DND-41 (cell line): Measurements from ENCODE around the gene TEX13B.

Experiments used
- ATAC-seq: fragments of 200-7000 bp; cut with Tn5 transposase; 3 replicates; pipeline ENCODE4 v1.9.1; 2021; ENCODE audit warnings: low read depth; ENCODE audit not compliant: insufficient read depth
- DNase-seq: peaks from one replicate; pipeline ENCODE4 v3.0.0-alpha.2; 2020
- H2AFZ ChIP-seq: 2 replicates; pipeline ENCODE4 v1.6.0; 2012; ENCODE audit warnings: low read depth, low read length
- H3K27ac ChIP-seq: 2 replicates; pipeline ENCODE4 v1.5.1; 2012; ENCODE audit warnings: low read length, inconsistent platforms
- H3K27me3 ChIP-seq: fragments of 200-600 bp; sonication (generic); 2 replicates; pipeline ENCODE4 v1.6.0; 2012; ENCODE audit warnings: low read length, mild to moderate bottlenecking, inconsistent platforms; ENCODE audit not compliant: insufficient read depth, poor library complexity
- H3K36me3 ChIP-seq: 2 replicates; pipeline ENCODE4 v1.5.1; 2012; ENCODE audit warnings: low read length, inconsistent platforms; ENCODE audit not compliant: insufficient read depth
- H3K4me1 ChIP-seq: 2 replicates; pipeline ENCODE4 v1.5.1; 2012; ENCODE audit warnings: mild to moderate bottlenecking, low read length; ENCODE audit not compliant: insufficient read depth
- H3K4me2 ChIP-seq: 2 replicates; pipeline ENCODE4 v1.6.0; 2012; ENCODE audit warnings: mild to moderate bottlenecking, moderate library complexity, low read length, inconsistent platforms; ENCODE audit not compliant: insufficient read depth
- H3K4me3 ChIP-seq, 2 experiments: fragments of 200-600 bp in 1 of 2; shearing (Covaris generic) in 1 of 2; 2 replicates each; pipeline ENCODE4 v1.5.1; 2012 to 2016; ENCODE audit warnings: inconsistent platforms in 2 of 2, low read length in 2 of 2, mild to moderate bottlenecking in 2 of 2, low read depth in 1 of 2, moderate library complexity in 1 of 2
- H3K79me2 ChIP-seq: 2 replicates; pipeline ENCODE4 v1.6.0; 2012; ENCODE audit warnings: low read length, inconsistent platforms; ENCODE audit not compliant: insufficient read depth
- H3K9ac ChIP-seq: 2 replicates; pipeline ENCODE4 v1.6.0; 2012; ENCODE audit warnings: low read depth, mild to moderate bottlenecking, inconsistent platforms, low read length, moderate library complexity
- H3K9me3 ChIP-seq: 2 replicates; pipeline ENCODE4 v1.5.1; 2012; ENCODE audit warnings: low read length, moderate library complexity, mild to moderate bottlenecking, inconsistent platforms; ENCODE audit not compliant: insufficient read depth, severe bottlenecking
- H4K20me1 ChIP-seq: 2 replicates; pipeline ENCODE4 v1.6.0; 2012; ENCODE audit warnings: low read length; ENCODE audit not compliant: insufficient read depth
- CTCF ChIP-seq: IDR thresholded peaks from 2 replicates; pipeline ENCODE4 v1.5.1; 2012; ENCODE audit warnings: borderline replicate concordance, low read length, moderate library complexity, mild to moderate bottlenecking; ENCODE audit not compliant: poor library complexity, severe bottlenecking; ENCODE audit errors: extremely low read depth
- EZH2 ChIP-seq: IDR thresholded peaks from 3 replicates; pipeline ENCODE4 v1.6.1; 2012; ENCODE audit warnings: borderline replicate concordance, low read depth, mild to moderate bottlenecking, moderate library complexity, low read length, inconsistent platforms; ENCODE audit not compliant: severe bottlenecking

The TEX13B gene

GRCh38 chrX:108020631-108021030, 38.5 kb upstream of the TEX13B start:
- ATAC-seq: no peak
- H3K27me3 ChIP-seq: no peaks in the 10 kb centered on the region
- H3K27ac ChIP-seq: no peak overlapping the region
- no peaks in the 10 kb centered on the region for H3K4me1 ChIP-seq
- DNase-seq: no peak
- no peaks in the 10 kb centered on the region for H3K9me3 ChIP-seq
- no peak overlapping the region for H3K4me2 ChIP-seq
- no peaks in the 10 kb centered on the region for H3K36me3 ChIP-seq
- H3K79me2 ChIP-seq: no peaks in the 10 kb centered on the region
- H3K9ac ChIP-seq: no peak overlapping the region
- no peaks in the 10 kb centered on the region for H4K20me1 ChIP-seq
- no peak for TF ChIP-seq EZH2
- peak; percentile 50 for TF ChIP-seq CTCF
- no peak overlapping the region for H3K4me3 ChIP-seq
- H2AFZ ChIP-seq: no peak overlapping the region

- Histone ChIP-seq H4K20me1 (no peaks in the 10 kb centered on the region), H3K4me1 (no peaks in the 10 kb centered on the region), H2AFZ (no peak overlapping the region), H3K9ac (no peak overlapping the region), H3K36me3 (no peaks in the 10 kb centered on the region), H3K27ac (no peak overlapping the region), H3K79me2 (no peaks in the 10 kb centered on the region), H3K4me3 (no peak overlapping the region), H3K4me2 (no peak overlapping the region), H3K9me3 (no peaks in the 10 kb centered on the region), H3K27me3 (no peaks in the 10 kb centered on the region)
- no peak for DNase-seq
- no peak for TF ChIP-seq EZH2
- no peak for TF ChIP-seq CTCF
- no peak for ATAC-seq
Observed at GRCh38 chrX:108019382-108019875, 37.3 kb upstream of the TEX13B start.

GRCh38 chrX:108018656-108019381, 36.6 kb upstream of the TEX13B start:
- no peaks in the 10 kb centered on the region for H4K20me1 ChIP-seq
- TF ChIP-seq CTCF: no peak
- no peak for TF ChIP-seq EZH2
- no peaks in the 10 kb centered on the region for H3K36me3 ChIP-seq
- no peaks in the 10 kb centered on the region for H3K27me3 ChIP-seq
- H3K27ac ChIP-seq: no peak overlapping the region
- no peak overlapping the region for H3K4me2 ChIP-seq
- no peak overlapping the region for H3K4me3 ChIP-seq
- H2AFZ ChIP-seq: no peak overlapping the region
- no peaks in the 10 kb centered on the region for H3K79me2 ChIP-seq
- no peak for DNase-seq
- no peaks in the 10 kb centered on the region for H3K9me3 ChIP-seq
- ATAC-seq: no peak
- H3K9ac ChIP-seq: no peak overlapping the region
- no peaks in the 10 kb centered on the region for H3K4me1 ChIP-seq
